Large intestine (tissue), 3 donors: Measurements from ENCODE around the gene ADH4. TPM values are rescaled to one million over a fixed set of nuclear protein-coding genes. Genes with fewer than 3 reads are reported as not detected.
"Not testable (repeated sequence)": the region's sequence is repeated elsewhere in the genome, so short reads cannot be mapped to it uniquely, and the experiment has no call there.

Source experiments
- DNase-seq, 2 donors: peaks; one replicate each; pipeline versions ENCODE4 v3.0.0 to v3.0.0-alpha.2; 2013
- H3K27ac ChIP-seq: one replicate; pipeline ENCODE4 v1.5.1; 2013; ENCODE audit warnings: low read length
- H3K27me3 ChIP-seq: 2 replicates; pipeline ENCODE4 v1.6.1; 2013; ENCODE audit warnings: low read length; ENCODE audit not compliant: control insufficient read depth, insufficient read depth
- H3K36me3 ChIP-seq: 2 replicates; pipeline ENCODE4 v1.6.1; 2013; ENCODE audit warnings: low read length; ENCODE audit not compliant: control insufficient read depth, insufficient read depth
- H3K4me1 ChIP-seq: one replicate; pipeline ENCODE4 v1.6.1; 2013; ENCODE audit warnings: low read length; ENCODE audit not compliant: control insufficient read depth, insufficient read depth
- H3K4me3 ChIP-seq: one replicate; pipeline ENCODE4 v1.5.1; 2013; ENCODE audit warnings: low read length
- H3K9me3 ChIP-seq: one replicate; pipeline ENCODE4 v1.6.1; 2013; ENCODE audit warnings: mild to moderate bottlenecking, low read depth, low read length, moderate library complexity; ENCODE audit not compliant: control insufficient read depth
- WGBS: methylation state at CpG from one replicate; pipeline ENCODE4 v1.1.5; 2013; ENCODE audit warnings: low lambda C conversion rate; ENCODE audit not compliant: insufficient coverage; 5-methylcytosine and 5-hydroxymethylcytosine counted together
- polyA plus RNA-seq: library from polyadenylated mRNA; unstranded; fragments of 120-200 nt; gene quantifications from one replicate; pipeline ENCODE4 v1.2.1, GENCODE V29; 2013

ADH4 gene
- polyA plus RNA-seq, 1 donor: 14.4 TPM

- peak overlapping the region; percentile 80 for H3K4me3 ChIP-seq
- H3K36me3 ChIP-seq: peaks cover 22% of the 10 kb centered on the region
- WGBS: no CpG with 5 or more reads among the region's 15 CpGs
- H3K4me1 ChIP-seq: peaks cover 13% of the 10 kb centered on the region
- peak overlapping the region; percentile 95 for H3K27ac ChIP-seq
- peak; percentile 74 to 85 for DNase-seq
- no peaks in the 10 kb centered on the region for H3K9me3 ChIP-seq
- no peaks in the 10 kb centered on the region for H3K27me3 ChIP-seq
Measured at GRCh38 chr4:99088023-99088449, 56.1 kb downstream of the ADH4 start.

- Histone ChIP-seq H3K27me3 (no peaks in the 10 kb centered on the region), H3K36me3 (peaks cover 52% of the 10 kb centered on the region), H3K27ac (no peak overlapping the region), H3K9me3 (no peaks in the 10 kb centered on the region), H3K4me3 (no peak overlapping the region), H3K4me1 (peaks cover 8% of the 10 kb centered on the region)
- no peak for DNase-seq
- 94% methylated on average over 2 of the region's 2 CpGs for WGBS
Measured at GRCh38 chr4:99084595-99084994, 59.5 kb downstream of the ADH4 start.

GRCh38 chr4:99082192-99082591 lies 61.9 kb downstream of the ADH4 start:
- WGBS: 95% methylated on average over 4 of the region's 5 CpGs
- no peak for DNase-seq
- no peak overlapping the region for H3K4me3 ChIP-seq
- H3K9me3 ChIP-seq: no peaks in the 10 kb centered on the region
- no peak overlapping the region for H3K27ac ChIP-seq
- no peaks in the 10 kb centered on the region for H3K27me3 ChIP-seq
- peaks cover 68% of the 10 kb centered on the region for H3K36me3 ChIP-seq
- H3K4me1 ChIP-seq: peaks cover 6% of the 10 kb centered on the region

- H3K9me3 ChIP-seq: not testable (repeated sequence)
- H3K36me3 ChIP-seq: peaks cover 80% of the 10 kb centered on the region
Measured at GRCh38 chr4:99080869-99081268, 63.2 kb downstream of the ADH4 start.

GRCh38 chr4:99079625-99080295 lies 64.3 kb downstream of the ADH4 start:
- Histone ChIP-seq H3K36me3 (peaks cover 84% of the 10 kb centered on the region), H3K27me3 (no peaks in the 10 kb centered on the region), H3K27ac (no peak overlapping the region), H3K4me1 (no peaks in the 10 kb centered on the region), H3K4me3 (no peak overlapping the region), H3K9me3 (no peaks in the 10 kb centered on the region)
- WGBS: 100% methylated on average over 1 of the region's 5 CpGs
- no peak for DNase-seq

More at GRCh38 chr4:99080869-99081268, 63.2 kb downstream of the ADH4 start:
- DNase-seq, H3K27ac ChIP-seq, H3K4me3 ChIP-seq, H3K4me1 ChIP-seq, H3K27me3 ChIP-seq: not testable (repeated sequence)
- 50% methylated on average over 2 of the region's 6 CpGs for WGBS

- Histone ChIP-seq H3K27me3 (no peaks in the 10 kb centered on the region), H3K4me1 (no peaks in the 10 kb centered on the region), H3K27ac (no peak overlapping the region), H3K9me3 (no peaks in the 10 kb centered on the region), H3K36me3 (peaks cover 82% of the 10 kb centered on the region), H3K4me3 (no peak overlapping the region)
- WGBS: no CpG with 5 or more reads among the region's 5 CpGs
- DNase-seq: no peak
Measured at GRCh38 chr4:99078931-99079624, 65.0 kb downstream of the ADH4 start.

- DNase-seq: no peak
- no peaks in the 10 kb centered on the region for H3K4me1 ChIP-seq
- no CpG with 5 or more reads among the region's 5 CpGs for WGBS
- no peak overlapping the region for H3K4me3 ChIP-seq
- no peaks in the 10 kb centered on the region for H3K27me3 ChIP-seq
- H3K36me3 ChIP-seq: peaks cover 81% of the 10 kb centered on the region
- H3K27ac ChIP-seq: no peak overlapping the region
- no peaks in the 10 kb centered on the region for H3K9me3 ChIP-seq
Measured at GRCh38 chr4:99078336-99078735, 65.8 kb downstream of the ADH4 start.

- no peaks in the 10 kb centered on the region for H3K4me1 ChIP-seq
- WGBS: no CpG with 5 or more reads among the region's 4 CpGs
- no peaks in the 10 kb centered on the region for H3K9me3 ChIP-seq
- H3K27ac ChIP-seq: no peak overlapping the region
- H3K36me3 ChIP-seq: peaks cover 75% of the 10 kb centered on the region
- DNase-seq: no peak
- H3K4me3 ChIP-seq: no peak overlapping the region
- H3K27me3 ChIP-seq: no peaks in the 10 kb centered on the region
Measured at GRCh38 chr4:99077177-99077576, 66.9 kb downstream of the ADH4 start.

GRCh38 chr4:99076292-99076976 lies 67.7 kb downstream of the ADH4 start:
- Histone ChIP-seq H3K4me1 (no peaks in the 10 kb centered on the region), H3K4me3 (no peak overlapping the region), H3K27ac (no peak overlapping the region), H3K9me3 (no peaks in the 10 kb centered on the region), H3K27me3 (no peaks in the 10 kb centered on the region), H3K36me3 (peaks cover 77% of the 10 kb centered on the region)
- DNase-seq: no peak
- no CpG with 5 or more reads among the region's 5 CpGs for WGBS

- H3K27ac ChIP-seq: no peak overlapping the region
- DNase-seq: no peak
- WGBS: no CpG with 5 or more reads among the region's 7 CpGs
- H3K36me3 ChIP-seq: peaks cover 70% of the 10 kb centered on the region
- no peaks in the 10 kb centered on the region for H3K27me3 ChIP-seq
- no peaks in the 10 kb centered on the region for H3K4me1 ChIP-seq
- no peaks in the 10 kb centered on the region for H3K9me3 ChIP-seq
- H3K4me3 ChIP-seq: no peak overlapping the region
Measured at GRCh38 chr4:99074816-99075215, 69.3 kb downstream of the ADH4 start.
